SU-DHL-6 (cell line): Measurements from ENCODE around the gene FBXW8.

ENCODE experiments used
- EZH2phosphoT487 ChIP-seq: fragments of 200-600 bp; sonication (generic), shearing (Covaris generic); conservative IDR thresholded peaks from 2 replicates; pipeline ENCODE4 v1.6.1; 2018; ENCODE audit warnings: mild to moderate bottlenecking, antibody characterized with exemption, low read length, moderate library complexity, mixed read lengths
- TF ChIP-seq, protein P1 (sequence below): fragments of 200-600 bp; sonication (generic); IDR thresholded peaks from one replicate; pipeline ENCODE4 v1.5.1; 2017; ENCODE audit warnings: antibody characterized with exemption, mild to moderate bottlenecking, low read length, moderate library complexity; ENCODE audit not compliant: insufficient read depth, poor library complexity, severe bottlenecking

DNA sequence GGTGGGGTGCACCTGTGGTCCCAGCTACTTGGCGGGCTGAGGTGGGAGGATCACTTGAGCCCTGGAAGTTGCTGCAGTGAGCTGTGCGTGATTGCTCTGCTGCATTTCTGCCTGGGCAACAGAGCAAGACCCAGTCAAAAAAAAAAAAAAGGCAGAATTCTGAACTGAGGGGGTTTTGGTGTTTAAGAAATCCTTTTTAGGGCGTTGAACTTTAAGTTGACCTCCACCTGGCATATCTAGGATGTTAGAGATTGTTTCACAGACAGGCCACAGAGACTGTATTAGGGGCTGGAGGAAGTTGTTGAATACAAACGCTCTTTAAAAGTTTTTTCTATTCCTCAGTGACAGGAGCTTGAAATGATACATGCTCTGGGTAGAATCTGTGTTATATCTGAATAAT is 60.5 kb downstream of the FBXW8 start:
- TF ChIP-seq, protein P1, sequence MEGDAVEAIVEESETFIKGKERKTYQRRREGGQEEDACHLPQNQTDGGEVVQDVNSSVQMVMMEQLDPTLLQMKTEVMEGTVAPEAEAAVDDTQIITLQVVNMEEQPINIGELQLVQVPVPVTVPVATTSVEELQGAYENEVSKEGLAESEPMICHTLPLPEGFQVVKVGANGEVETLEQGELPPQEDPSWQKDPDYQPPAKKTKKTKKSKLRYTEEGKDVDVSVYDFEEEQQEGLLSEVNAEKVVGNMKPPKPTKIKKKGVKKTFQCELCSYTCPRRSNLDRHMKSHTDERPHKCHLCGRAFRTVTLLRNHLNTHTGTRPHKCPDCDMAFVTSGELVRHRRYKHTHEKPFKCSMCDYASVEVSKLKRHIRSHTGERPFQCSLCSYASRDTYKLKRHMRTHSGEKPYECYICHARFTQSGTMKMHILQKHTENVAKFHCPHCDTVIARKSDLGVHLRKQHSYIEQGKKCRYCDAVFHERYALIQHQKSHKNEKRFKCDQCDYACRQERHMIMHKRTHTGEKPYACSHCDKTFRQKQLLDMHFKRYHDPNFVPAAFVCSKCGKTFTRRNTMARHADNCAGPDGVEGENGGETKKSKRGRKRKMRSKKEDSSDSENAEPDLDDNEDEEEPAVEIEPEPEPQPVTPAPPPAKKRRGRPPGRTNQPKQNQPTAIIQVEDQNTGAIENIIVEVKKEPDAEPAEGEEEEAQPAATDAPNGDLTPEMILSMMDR = no peak
- no peak for TF ChIP-seq EZH2phosphoT487
